Lower leg skin (tissue), 4 donors: Measurements from ENCODE around the gene MCIDAS. TPM values are rescaled to one million over a fixed set of nuclear protein-coding genes. Genes with fewer than 3 reads are reported as not detected.

ENCODE experiments used
- DNase-seq, 2 donors: peaks; one replicate each; pipeline ENCODE4 v3.0.0-alpha.2; 2019; ENCODE audit warnings: low spot score in 2 of 2
- H3K4me3 ChIP-seq: fragments of 200-600 bp; sonication (generic); 2 replicates; pipeline ENCODE4 v1.5.1; 2017; ENCODE audit warnings: mild to moderate bottlenecking, low read depth; ENCODE audit not compliant: poor library complexity, severe bottlenecking
- CTCF ChIP-seq, 3 donors: fragments of 450-650 bp; IDR thresholded peaks; one replicate each; pipeline ENCODE4 v1.5.1; 2016; ENCODE audit warnings: antibody characterized with exemption in 3 of 3, mild to moderate bottlenecking in 3 of 3, moderate library complexity in 2 of 3
- POLR2A ChIP-seq, 2 donors: fragments of 450-650 bp; IDR thresholded peaks; one replicate each; pipeline ENCODE4 v1.6.1; 2016 to 2017; ENCODE audit warnings: antibody characterized with exemption in 2 of 2, mild to moderate bottlenecking in 1 of 2, moderate library complexity in 1 of 2
- WGBS, 2 donors: methylation state at CpG; one replicate each; pipeline ENCODE4 v1.1.5; 2018; 5-methylcytosine and 5-hydroxymethylcytosine counted together
- intact Hi-C: fragments of 100-400 bp; cut with DNase I; formaldehyde crosslinking; loops from one replicate; pipeline ENCODE4 v1.15.0; 2023; ENCODE audit warnings: low total_unique reads
- total RNA-seq, 4 donors: library from RNA; depleted of rRNA; stranded (reverse); fragments of >200 nt; gene quantifications; one replicate each; pipeline ENCODE4 v1.1.0, GENCODE V29; 2016

MCIDAS gene
- total RNA-seq, 4 donors from 2014 or later: not detected

DNA sequence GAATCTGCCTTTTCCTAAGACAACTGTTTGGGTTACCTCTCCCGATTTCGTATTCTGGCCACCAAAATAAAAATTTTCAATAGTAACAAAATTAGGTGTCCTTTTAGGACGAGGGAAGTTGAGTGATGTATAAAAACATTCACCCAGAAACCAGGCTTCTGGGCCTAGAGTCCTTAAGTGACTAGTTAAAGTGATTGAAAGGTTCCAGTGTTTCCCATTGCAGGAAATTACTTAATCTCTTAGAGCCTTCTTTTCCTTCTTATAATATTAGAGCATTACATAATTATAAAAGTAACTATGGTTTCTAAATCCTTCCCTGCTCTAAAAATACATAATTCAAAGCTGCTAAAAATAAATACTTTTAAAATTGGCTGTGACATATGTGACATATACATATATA, 7.3 kb downstream of the MCIDAS start:
- H3K4me3 ChIP-seq: no peak overlapping the region
- intact Hi-C loops: no loop called here
- TF ChIP-seq POLR2A (IDR thresholded peaks at IDR 0.05): no peak
- TF ChIP-seq CTCF (IDR thresholded peaks at IDR 0.05): no peak
- no peak for DNase-seq
- 91 to 95% methylated on average over 3 of the region's 3 CpGs for WGBS, 2 donors

DNA sequence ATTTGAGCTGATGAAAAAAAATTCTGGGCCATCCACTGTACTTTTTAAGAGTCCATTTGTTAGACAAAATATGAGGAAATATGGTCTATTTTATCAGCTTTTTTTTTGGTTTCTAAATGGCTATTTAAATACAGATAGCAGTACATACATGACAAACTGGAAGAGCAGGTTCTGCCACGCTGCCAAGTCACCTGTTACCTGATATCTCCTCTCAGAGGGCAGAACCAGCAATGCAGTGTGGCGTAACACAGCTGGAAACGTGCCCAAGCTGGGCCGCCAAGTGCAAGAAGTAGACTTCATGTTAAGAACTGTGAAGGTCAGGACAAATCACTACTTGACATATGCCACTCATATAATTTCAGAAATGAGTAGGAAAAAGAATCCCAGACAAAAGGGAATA, 8.1 kb downstream of the MCIDAS start:
- DNase-seq: no peak
- WGBS, 2 donors: 27 to 41% methylated on average over 4 of the region's 4 CpGs
- TF ChIP-seq POLR2A (IDR thresholded peaks at IDR 0.05) (no peak), CTCF (IDR thresholded peaks at IDR 0.05) (no peak)
- no peak overlapping the region for H3K4me3 ChIP-seq
- intact Hi-C loops: no loop called here

DNA sequence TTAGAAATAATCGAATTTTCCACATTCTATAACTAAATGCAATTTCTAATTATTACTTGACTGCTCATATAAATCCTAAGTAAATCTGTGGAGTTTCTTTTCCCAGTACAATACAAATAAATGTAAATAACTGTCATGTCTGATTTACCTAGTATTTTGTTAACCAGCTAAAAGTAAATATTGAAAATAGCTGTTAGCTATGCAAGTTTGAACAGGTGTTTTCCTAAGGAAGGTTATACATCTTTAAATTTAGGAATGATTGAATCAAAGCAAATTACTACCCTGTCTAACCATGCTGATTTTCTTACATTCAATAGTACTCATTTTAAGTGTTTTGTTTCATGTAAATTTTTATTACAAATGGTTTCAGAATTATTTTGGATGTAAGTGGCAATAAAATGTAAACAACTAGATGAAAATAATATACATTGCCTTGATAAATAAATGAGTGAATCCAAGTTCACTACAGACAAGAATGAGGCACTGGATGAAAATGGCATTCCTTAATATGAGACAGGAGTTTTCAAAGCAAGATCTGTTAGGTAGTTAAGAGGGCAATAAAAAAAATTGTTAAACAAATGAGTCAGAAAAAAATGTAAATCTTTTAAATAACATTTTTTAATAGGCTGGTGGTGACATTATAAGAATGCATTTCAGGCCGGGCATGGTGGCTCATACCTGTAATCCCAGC, 15.8 kb downstream of the MCIDAS start:
- intact Hi-C loops: no loop called here
- no peak overlapping the region for H3K4me3 ChIP-seq
- WGBS, 2 donors: 69 to 86% methylated on average over 2 of the region's 2 CpGs
- no peak for DNase-seq
- TF ChIP-seq POLR2A (IDR thresholded peaks at IDR 0.05) (no peak), CTCF (IDR thresholded peaks at IDR 0.05) (no peak)

DNA sequence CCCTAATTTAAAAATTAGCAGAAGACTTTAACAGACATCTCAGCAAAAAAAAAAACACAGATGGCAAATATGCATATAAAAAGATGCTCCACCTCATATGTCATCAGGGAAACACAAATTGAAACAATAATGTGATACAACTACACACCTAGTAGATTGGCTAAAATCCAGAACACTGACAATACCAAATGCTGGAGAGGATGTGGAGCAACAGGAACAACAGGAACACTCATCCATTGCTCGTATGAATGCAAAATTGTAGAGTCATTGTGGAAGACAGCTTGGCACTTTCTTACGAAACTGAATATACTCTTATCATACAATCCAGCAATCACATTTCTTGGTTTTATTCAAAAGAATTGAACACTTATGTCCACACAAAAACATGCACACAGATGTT, 22.1 kb downstream of the MCIDAS start:
- intact Hi-C loops: no loop called here
- TF ChIP-seq POLR2A (IDR thresholded peaks at IDR 0.05): no peak
- TF ChIP-seq CTCF (IDR thresholded peaks at IDR 0.05): no peak
- no peak for DNase-seq
- WGBS, 2 donors: 38 to 54% methylated on average over 2 of the region's 2 CpGs
- no peak overlapping the region for H3K4me3 ChIP-seq

DNA sequence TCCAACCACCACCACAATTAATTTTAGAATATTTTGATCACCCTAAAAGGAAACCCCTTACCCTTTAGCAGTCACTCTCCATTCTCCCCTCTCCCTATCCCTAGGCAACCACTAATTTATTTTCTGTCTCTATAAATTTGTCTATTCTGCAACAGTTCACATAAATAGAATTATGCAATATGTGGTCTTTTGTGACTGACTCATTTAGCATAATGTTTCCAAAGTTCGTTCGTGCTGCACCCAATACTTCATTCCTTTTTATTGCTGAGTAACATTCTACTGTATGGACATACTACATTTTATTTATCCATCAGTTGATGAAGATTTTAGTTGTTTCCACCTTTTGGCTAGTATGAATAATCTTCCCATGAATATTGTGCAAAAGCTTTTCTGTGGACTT, 36.0 kb downstream of the MCIDAS start:
- WGBS, 2 donors: 83% methylated on average over 2 of the region's 2 CpGs
- H3K4me3 ChIP-seq: no peak overlapping the region
- DNase-seq: no peak
- TF ChIP-seq POLR2A (IDR thresholded peaks at IDR 0.05): no peak
- TF ChIP-seq CTCF (IDR thresholded peaks at IDR 0.05): no peak
- intact Hi-C loops: no loop called here
